Smooth muscle cell of the brain vasculature (primary cell): Measurements from ENCODE around the gene PSMB11.

Source experiments
- DNase-seq: peaks from one replicate; pipeline ENCODE4 v3.0.0-alpha.2; 2012; ENCODE audit warnings: low read depth, low spot score

The PSMB11 gene

DNA sequence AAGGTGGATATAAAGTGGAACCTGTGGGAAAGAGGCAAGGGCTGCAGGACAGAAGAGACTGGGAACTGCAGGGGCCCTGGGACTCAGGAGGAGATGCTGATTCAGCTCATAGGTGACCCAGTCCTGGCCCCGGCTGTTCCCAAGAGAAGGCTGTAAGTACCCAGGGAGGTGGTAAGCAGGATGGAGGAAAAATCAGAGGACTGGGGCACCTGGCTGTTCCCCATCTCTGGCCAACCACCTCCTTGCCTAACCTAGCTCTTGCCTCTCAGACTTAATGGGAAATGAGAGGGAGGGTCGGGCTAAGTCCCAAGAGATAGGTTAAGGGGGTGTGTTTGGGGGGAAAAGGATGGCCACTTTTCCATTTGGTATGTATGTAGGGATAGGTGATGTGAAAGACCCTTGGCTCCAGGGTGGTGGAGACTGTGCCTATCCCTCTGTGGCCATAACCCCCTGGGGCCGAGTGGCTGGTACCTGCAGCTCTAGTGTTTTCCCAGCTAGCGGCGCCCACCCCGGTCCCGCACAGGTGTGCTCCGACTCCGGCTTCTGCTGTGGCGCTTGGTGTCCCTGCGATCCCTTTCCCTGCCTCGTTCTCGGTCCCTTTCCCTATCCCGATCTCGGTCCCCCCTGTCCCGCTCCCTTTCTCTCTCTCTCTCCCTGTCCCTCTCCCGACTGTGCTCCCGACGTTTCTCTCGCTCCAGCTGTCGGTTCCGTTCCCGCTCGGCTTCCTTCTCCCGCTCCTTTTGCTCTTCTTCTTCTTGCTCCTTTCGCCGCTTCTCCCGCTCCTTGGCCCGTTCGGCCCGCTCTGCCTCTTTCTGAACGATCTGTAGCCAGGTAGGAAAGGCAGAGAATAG is 16.9 kb downstream of the PSMB11 start:
- no peak for DNase-seq

DNA sequence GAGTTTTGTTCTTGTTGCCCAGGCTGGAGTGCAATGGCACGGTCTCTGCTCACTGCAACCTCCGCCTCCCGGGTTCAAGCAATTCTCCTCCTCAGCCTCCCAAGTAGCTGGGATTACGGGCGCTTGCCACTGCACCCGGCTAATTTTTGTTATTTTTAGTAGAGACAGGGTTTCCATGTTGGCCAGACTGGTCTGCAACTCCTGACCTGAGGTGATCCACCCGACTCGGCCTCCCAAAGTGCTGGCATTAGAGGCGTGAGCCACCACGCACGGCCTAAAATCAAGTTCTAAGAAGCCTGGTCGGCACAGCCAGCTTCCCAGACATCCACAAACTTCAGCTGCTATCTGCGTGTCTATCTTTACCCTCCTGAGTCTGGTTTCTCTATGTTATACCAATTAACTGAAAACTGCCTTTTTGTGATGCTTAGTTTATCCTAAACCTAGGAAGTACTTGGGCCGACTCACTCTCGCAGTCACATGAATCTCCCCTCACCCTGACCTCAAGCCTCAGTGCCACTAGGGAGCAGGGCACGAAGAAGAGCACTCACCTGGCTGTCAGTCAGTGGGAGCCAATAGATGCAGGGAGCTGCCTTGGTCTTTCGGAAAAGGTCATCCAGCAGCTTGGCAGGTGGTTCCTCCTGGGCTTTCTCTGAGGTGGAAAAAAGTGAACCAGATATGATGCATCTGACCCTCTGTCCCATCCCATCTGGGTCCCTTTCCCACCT is 18.7 kb downstream of the PSMB11 start:
- DNase-seq: no peak

DNA sequence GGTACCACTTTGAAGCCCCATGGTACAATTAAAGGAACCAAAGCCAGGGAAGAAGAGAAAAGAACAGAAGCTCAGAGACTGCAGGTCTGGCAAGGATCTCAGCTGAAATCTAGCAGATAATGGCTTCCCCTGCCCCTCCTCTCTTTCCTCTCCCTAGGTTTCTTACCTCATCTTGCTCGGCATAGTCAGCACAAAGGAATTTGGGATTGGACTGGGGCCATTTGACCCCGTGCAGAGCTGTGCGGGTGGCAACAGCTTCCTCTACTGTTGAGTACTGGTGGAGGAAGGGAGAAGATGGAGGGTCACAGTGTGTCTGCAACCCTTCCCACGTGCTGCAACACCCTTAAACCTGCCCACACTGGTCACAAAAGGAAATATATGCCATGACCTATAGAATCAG is 20.0 kb downstream of the PSMB11 start:
- DNase-seq: peak; percentile 88

DNA sequence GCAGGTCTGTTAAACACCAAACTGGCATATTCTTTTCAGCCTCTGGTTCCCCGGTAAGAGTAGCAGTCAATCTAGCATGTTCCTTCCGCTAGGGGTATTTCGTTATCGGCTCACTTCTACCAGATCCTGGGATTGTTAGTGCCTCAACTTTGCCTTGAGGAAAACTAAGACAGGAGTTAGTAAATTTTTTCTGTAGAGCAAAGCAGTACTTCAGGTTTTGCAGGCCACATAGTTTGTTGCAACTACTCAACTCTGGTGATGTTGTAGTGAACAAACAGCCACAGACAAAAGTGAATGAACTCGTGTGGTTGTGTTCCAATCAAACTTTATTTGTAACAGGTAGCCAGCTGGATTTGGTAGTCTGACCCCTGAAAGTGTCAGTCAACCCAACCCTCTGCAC is 21.6 kb downstream of the PSMB11 start:
- DNase-seq: no peak

DNA sequence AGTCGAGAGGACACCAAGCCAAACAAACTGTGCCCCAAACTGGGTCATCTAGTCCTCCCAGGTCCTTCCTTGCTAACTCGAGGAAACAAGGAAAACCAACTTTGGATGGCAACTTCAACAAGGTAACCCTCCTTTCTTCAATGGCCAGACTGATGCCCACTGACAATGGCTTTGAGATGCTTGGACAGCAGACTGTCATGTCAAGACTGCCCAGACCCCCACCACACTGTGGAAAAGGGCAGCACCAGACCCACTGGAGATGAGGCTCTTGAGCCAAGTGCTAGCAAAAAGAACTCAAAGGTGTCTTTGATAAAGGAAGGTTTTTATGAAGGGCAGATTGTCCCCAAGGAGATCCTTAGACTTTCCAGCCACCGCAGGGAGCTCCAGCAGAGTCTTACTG is 24.4 kb downstream of the PSMB11 start:
- no peak for DNase-seq

DNA sequence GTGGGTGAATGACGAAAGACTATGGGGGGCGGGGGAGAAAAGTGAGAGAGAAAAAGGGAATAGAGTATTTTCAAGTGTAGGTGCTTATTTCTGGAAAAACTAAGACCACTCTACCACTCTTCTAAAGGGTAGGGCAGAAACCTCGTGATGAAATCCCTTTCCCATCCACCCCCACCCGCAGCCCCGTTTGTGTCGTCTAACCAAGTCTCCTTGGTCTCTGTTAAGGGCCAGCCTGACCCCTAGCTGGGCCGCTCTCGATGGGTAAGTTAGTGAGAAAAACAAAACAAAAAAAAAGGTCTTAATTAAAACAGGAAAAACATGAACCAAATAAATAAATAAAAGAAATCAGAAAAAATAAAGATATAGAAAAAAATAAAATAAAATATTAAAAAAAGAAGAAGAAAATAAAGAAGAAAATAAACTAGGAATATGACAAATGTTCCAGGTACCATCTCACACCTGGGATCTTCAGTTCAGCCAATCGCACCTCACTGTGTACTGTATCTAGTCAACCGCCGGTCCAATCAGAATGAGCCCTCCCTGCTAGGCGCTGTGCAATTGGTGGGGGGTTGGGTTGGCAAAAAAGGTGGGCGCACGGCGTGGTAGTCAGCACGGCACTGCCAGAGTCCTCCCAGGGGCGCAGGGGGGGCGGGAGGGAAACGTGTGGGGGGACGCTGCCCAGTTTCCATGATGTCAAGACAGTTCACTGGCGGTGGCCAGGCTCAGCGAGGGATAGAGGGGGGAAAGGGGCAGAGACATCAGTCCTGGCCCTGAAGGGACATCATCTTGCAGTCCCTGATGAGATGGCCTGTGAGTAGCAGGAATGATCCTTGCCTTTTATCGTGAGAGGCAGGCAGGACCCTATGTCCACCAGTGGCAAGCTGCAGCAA is 25.1 kb downstream of the PSMB11 start:
- DNase-seq: no peak

DNA sequence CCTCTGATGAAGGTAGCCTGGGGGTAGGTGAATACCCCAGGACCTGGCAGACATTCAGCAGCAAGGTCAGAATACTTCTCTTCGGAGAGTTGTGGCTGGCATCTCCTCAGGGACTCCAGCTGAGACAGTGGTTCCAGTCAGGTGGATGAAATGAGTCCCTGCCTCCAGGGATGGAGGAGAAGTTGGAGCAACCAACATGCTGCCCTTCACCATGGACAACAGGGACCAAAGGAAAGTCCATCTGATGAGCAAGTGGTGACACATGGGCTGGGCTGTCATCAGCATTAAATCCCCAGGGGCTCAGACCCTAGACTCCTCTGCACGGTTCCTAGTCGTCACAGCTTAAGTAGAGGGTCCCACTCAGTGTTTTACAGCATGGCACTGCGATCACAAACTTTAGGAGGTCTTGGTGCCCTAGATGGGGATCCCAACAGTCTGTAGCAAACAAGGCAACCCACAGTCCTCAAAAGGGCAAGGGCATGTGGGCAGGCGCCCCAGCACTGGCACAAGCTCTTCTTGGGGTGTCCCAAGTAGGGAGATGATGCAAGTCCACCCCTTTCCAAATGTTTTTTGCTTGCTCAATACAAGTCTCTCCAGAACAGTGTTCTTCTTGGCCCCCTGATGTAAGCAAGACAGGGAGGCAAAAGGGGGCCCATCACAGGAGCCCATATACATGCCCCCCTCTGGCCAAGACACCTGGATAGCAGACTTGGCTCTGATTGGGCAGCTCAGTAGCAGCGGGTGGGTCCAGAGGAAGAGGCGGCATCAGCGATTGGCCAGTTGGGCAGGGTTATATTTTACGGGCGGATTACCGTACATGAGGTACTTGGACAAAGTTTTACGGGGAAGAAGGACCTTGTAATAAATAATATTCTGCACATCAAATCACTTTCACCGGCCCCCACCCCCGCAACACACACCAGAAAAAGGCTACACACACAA is 26.1 kb downstream of the PSMB11 start:
- no peak for DNase-seq

DNA sequence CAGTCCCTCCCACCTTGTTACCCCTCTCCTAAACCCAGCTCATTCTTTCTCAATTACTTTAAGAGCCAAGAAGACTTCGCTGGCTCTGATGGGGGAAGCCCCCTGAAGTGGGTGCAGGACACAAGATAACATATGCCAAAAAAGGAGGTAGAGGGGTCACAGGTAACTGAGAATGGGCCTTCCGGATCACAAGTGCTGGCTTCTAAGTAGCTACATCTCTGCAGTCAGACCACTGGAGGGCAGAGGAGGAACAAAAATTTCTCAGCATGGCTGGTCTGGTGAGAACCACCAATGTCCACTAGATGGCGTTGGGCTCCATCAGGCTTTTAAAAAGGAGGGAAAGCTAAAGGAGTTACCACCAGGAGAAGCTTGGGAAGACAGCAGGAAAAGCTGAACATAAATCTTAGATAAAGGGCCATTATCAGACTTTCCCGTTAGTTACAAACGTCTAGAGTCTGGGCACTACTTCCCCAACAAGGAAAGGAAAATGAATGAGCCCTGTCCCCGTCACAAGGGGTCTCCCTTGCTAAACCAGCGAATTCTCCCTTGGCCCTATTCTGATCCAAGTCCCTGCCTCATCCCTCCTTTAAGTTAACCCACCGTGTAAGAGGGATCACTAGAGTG is 26.9 kb downstream of the PSMB11 start:
- peak; percentile 83 for DNase-seq

DNA sequence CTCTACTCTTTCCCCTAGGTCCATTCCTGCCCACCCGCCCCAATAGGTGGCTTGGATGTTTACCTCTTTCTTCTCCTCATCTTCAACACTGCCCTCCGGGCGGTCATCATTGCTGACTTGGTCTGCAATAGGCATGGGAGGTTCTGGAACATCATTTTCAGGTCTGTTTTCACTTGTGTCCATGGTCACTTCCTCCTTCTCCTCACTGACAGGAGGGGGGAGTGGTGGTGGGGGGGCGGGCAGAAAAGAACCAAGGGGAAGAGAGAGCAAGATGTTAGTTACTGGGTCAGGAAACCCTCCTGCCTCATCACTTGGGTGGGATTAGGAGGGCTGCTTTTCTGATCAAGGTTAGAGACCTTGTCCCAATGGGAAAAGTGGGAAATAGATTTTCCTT is 27.4 kb downstream of the PSMB11 start:
- no peak for DNase-seq

DNA sequence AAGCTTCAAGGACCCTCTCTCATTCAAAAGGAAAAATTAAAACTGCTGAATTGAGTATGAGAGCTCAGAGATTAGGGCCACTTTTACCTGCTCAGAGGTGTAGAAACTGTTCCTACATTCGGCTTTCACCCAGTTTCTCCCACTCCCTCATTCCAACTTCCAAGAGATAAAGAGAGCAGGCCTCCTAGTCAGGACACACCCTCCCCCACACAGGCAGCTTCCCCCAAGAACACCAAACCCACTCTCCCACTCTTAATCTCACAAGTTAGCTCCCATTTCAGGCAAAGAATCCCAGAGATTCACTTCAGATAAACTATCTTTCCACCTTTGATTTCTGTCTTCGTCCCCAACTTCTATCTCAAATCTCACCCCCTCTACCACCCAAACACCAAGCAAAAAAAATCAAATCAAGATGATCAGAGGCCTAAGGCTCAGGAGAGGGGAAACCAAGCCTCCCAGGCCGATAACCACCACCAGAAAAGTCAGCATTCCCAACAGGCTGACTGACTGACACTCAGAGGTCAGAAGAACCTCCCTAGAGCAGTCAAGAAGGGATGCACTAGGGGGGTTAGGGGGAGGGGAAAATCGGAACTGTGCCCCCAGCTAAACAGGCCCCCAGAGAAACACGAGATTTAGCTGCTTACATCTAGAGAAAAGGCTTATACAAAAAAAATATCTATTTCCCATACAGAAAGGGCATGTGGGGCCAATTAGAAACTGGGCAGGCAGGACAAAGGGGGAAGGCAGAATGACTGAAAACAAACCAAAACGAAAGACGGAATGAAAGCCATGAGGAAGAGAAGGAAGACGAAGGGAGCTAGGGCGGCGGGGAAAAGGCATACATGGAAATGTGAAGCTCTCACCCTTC is 28.5 kb downstream of the PSMB11 start:
- no peak for DNase-seq

DNA sequence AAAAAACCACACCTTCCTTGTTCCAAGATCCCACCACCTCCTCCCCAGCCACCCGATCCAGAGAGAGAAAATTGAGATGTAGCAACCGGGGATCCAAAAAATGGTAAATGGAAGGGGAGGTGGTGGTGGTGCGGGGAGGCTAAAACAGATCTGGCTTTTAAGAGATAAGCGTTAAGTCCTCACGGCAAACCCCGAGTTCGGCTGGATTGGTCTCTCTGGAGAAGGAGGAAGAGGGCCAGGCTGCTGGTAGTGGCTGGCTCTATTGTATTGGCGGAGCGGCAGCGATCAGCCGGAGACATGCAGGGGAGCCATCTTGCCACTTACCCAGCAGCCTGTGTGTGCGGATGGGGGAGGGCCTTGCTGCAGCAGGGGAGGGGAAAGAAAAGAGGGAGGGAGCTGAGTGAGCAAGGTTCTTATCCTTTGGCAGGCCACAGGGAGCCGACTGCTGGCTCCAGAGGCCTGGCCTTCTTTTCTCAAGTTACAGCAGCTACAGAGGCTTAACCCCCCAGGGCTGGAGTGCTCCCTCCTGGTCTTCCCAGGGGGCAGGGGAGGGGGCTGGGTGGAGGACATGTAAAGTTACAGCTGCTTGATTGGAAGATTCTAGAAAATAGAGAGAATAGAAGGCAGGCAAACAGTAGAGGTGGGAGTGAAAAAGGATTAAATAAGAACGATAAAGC is 29.4 kb downstream of the PSMB11 start:
- DNase-seq: peak; percentile 87

DNA sequence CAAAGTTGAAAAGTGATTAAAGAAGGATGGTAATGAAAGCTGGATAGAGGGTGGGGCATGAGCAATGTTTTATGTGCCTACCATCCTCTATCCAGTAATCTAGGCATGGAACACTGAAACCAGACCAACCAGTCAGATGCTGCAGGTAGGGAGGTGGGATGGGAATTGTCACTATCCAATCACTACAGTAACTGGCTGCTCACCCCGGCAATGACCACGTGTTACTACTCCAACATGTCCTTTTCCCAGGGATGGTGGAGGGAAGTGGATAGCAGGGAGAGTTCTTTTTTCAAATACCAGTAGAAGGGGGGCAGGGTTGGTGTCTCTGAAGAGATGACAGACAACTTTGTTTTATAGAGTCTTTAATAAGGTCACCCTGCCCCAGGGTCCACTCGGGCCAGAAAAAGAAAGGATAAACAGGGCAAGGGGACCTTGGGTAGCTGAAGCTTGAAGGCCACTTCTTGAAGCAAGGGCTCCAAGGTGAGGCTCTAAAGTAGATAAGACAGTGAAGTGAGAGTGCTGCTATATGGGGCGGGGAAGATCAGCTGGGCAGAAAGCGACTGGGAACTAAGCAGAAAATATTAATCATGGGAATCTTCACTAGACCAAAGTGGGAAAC is 30.0 kb downstream of the PSMB11 start:
- DNase-seq: no peak

DNA sequence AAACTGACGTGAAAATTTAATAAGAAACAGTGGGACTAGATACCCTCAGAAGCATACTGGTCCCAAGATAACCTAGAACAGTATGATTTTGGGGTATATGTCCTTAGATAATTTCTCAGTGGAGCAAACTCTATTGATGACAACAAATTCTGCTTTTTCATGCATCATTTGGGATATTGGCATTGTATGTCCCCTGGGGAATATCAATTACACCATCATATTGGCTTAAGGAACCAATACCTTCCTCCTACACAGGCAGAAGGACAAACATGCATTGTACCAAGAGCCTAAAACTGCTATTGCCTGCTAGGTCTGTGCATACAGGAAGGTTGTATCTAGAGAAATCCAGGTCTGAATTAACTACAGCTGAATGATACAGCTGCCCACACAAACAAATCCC is 32.9 kb downstream of the PSMB11 start:
- DNase-seq: no peak

DNA sequence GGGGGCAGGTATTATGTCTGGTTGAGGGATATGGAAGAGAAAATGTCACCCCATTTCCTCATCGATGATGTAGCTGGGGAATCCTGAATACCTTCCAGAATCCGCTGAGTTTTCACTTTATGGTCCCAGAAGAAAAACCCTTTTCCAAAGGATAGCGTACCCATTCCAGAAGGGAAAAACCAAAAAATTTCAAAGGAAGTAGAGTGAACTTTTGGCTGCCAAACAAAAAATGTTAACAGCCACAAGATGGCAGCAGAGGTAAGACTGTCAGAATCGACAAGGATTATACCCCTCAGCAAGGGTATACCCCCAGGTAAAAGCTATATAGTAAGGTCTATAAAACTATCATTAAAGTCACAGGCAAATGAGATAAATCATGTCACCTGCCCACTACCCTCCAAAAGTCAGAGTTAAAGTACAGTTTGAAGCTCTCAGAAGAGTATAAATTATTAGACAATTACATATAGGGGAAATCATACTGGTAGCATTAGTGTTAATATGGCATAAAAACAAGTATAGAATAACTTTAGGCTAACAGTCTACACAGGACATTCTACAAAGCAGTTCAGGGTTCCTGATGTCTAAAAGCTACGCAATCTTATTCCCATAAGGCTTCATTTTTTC is 34.9 kb downstream of the PSMB11 start:
- DNase-seq: no peak

DNA sequence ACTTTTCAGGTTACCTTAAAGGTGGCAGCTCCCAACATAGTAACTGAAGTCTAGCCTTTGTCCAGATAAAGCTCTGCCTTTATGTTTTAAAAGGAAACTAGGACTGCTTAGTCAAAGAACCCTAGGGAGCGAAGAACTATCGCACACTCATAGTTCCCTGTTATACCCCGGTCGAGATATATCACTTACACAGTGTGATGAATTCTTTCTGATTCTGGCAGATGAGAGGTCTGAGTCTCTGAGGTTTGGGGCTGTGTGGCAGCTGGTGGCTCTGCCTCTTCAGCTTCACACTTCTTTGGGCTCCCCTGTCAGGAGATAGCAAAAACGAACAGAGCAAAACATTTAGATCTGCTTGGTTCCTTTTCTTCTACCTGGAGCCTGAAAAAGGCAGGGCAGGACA is 36.0 kb downstream of the PSMB11 start:
- DNase-seq: no peak

DNA sequence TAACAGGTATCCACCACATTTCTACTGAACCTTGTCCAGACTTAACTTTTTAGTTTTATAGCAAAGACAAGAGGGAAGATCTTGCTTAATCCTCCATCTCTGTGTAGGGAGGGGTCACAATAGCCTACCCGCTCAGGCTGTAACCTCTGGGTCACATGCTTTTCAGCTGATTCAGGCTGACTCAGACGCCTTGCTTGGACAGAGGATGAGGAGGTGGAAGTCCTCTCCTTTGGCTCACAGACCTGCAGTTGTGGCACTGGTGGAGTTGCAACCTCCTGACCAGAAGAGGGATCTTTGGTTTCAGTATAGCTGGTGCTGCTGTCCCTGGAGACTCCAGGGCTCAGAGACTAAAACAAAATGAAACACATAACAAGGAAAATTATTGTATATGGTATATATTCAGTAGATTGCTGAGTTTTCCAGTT is 36.7 kb downstream of the PSMB11 start:
- DNase-seq: peak; percentile 82

DNA sequence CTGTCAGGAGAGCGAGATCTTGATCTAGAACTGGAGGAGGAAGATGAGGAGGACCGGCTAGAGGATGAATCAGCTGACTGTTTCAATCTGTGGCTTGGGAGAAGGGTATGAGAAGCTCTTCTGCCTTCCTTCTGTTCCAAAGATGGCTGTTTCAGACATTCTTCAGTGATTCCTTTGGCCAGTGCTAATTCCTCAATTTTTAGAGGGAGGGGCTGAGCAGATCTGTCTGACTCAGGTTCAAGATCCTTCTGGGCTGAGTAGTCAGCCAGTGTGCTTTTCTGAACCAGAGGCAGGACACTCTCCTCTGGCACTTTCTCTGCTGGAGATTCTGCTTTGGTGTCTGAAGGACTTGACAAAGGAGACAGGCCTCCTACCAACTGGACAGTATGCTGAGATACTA is 37.7 kb downstream of the PSMB11 start:
- no peak for DNase-seq

DNA sequence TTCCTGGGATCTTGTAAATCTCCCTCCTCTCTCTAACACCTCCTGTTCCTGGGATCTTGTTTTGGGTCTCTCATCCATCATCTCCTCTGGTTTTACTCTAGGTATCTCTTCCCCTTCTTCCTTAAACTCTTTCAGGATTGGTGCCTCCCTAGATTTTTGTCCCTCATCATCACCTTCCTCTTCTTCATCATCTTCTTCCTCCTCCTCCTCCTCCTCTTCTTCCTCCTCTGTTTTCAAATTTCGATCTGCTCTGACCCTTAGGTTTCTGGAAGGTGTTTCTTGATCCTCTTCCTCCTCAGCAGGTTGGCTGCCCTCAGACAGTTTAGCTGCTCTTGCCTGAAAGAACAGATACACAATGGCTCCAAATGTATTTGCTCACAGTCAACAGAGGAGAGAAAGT is 38.5 kb downstream of the PSMB11 start:
- DNase-seq: no peak
